HEK293T (cell line): Measurements from ENCODE around the gene TM7SF3.

Source experiments
- CTCF ChIA-PET: fragments of 350-600 bp; formaldehyde crosslinking; extraction: SDS; loops from one replicate; lab custom pipeline; 2021; ENCODE audit warnings: antibody characterized with exemption, inconsistent platforms; lab: Yijun Ruan, JAX
- POLR2A ChIA-PET: fragments of 350-600 bp; formaldehyde crosslinking; extraction: SDS; loops from one replicate; lab custom pipeline; 2020; ENCODE audit warnings: antibody characterized with exemption, inconsistent platforms; lab: Yijun Ruan, JAX
- DNase-seq: peaks from one replicate; pipeline ENCODE4 v3.0.0; 2012; ENCODE audit warnings: mixed read lengths; ENCODE audit errors: extremely low spot score
- ARNT ChIP-seq: fragments of 450-650 bp; IDR thresholded peaks from 2 replicates; pipeline ENCODE4 v1.6.1; 2017; ENCODE audit warnings: mild to moderate bottlenecking
- BHLHE40 ChIP-seq: fragments of 450-650 bp; IDR thresholded peaks from 2 replicates; pipeline ENCODE4 v1.6.1; 2016; ENCODE audit warnings: mild to moderate bottlenecking, moderate library complexity, borderline replicate concordance
- CTBP1 ChIP-seq: fragments of 450-650 bp; IDR thresholded peaks from 2 replicates; pipeline ENCODE4 v1.6.1; 2016; ENCODE audit warnings: borderline replicate concordance
- ELF4 ChIP-seq: fragments of 450-650 bp; IDR thresholded peaks from 2 replicates; pipeline ENCODE4 v1.6.1; 2017; ENCODE audit warnings: antibody characterized with exemption
- FOXA1 ChIP-seq: fragments of 450-650 bp; IDR thresholded peaks from 2 replicates; pipeline ENCODE4 v1.6.1; 2016; ENCODE audit warnings: mild to moderate bottlenecking
- FOXK2 ChIP-seq: fragments of 450-650 bp; IDR thresholded peaks from 2 replicates; pipeline ENCODE4 v1.6.1; 2016; ENCODE audit warnings: mild to moderate bottlenecking
- FOXM1 ChIP-seq: fragments of 450-650 bp; IDR thresholded peaks from 2 replicates; pipeline ENCODE4 v1.6.1; 2017; ENCODE audit warnings: mild to moderate bottlenecking, borderline replicate concordance
- HDGF ChIP-seq: fragments of 450-650 bp; IDR thresholded peaks from 2 replicates; pipeline ENCODE4 v1.6.1; 2017; ENCODE audit warnings: antibody characterized with exemption, borderline replicate concordance
- L3MBTL2 ChIP-seq: fragments of 450-650 bp; conservative IDR thresholded peaks from 2 replicates; pipeline ENCODE4 v1.6.1; 2016; ENCODE audit warnings: mild to moderate bottlenecking
- LEF1 ChIP-seq: fragments of 450-650 bp; IDR thresholded peaks from 2 replicates; pipeline ENCODE4 v1.6.1; 2017; ENCODE audit warnings: mild to moderate bottlenecking, borderline replicate concordance
- NFRKB ChIP-seq: fragments of 450-650 bp; IDR thresholded peaks from 2 replicates; pipeline ENCODE4 v1.6.1; 2016; ENCODE audit warnings: mild to moderate bottlenecking, moderate library complexity
- SP1 ChIP-seq: fragments of 450-650 bp; IDR thresholded peaks from 2 replicates; pipeline ENCODE4 v1.6.1; 2017
- SUZ12 ChIP-seq: fragments of 450-650 bp; IDR thresholded peaks from 2 replicates; pipeline ENCODE4 v1.6.1; 2016; ENCODE audit warnings: mild to moderate bottlenecking
- TARDBP ChIP-seq: fragments of 450-650 bp; IDR thresholded peaks from 2 replicates; pipeline ENCODE4 v1.6.1; 2016
- ZNF384 ChIP-seq: fragments of 450-650 bp; IDR thresholded peaks from 2 replicates; pipeline ENCODE4 v1.6.1; 2016
- TF ChIP-seq, protein P1 (sequence below): fragments of 450-650 bp; IDR thresholded peaks from 2 replicates; pipeline ENCODE4 v1.6.1; 2016

The TM7SF3 gene

DNA sequence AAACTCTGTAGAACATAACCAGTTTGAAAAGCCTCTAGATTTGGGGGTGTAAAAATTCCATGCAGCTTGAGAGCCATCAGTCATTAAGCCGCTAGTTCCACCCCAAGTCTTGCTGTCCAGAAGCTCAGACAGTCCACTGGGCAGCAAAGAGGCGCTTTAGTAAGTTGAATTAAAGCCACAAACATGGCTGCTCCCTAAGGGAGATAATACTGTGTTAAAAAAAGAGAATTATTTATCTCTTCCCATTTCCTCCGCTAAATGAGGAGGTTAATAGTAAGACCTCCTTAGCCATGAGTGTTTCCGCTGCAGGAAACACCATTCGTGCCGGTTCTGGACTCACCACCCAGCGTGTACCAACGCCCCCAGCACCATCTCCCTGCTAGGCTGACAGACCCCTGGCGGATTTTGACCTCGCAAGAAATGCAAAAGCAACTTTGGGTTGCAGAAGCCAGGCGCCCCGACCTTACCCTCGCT, 536 bp downstream of the TM7SF3 start:
- TF ChIP-seq ELF4 (no peak), SP1 (no peak), TARDBP (no peak), CTBP1 (no peak), FOXM1 (no peak), FOXK2 (no peak), NFRKB (no peak), HDGF (no peak), SUZ12 (no peak), BHLHE40 (no peak), ARNT (no peak), L3MBTL2 (no peak), LEF1 (no peak), FOXA1 (no peak)
- TF ChIP-seq, protein P1, sequence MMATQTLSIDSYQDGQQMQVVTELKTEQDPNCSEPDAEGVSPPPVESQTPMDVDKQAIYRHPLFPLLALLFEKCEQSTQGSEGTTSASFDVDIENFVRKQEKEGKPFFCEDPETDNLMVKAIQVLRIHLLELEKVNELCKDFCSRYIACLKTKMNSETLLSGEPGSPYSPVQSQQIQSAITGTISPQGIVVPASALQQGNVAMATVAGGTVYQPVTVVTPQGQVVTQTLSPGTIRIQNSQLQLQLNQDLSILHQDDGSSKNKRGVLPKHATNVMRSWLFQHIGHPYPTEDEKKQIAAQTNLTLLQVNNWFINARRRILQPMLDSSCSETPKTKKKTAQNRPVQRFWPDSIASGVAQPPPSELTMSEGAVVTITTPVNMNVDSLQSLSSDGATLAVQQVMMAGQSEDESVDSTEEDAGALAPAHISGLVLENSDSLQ: no peak
- POLR2A ChIA-PET: interaction anchor here (0.6 to 2.4 kb wide), 6 partner anchors 9 to 78 kb away, joined by 3 to 8 read pairs (median 3); partner anchors contain the start of gene MED21
- no peak for DNase-seq
- CTCF ChIA-PET: interaction anchor here (0.6 to 2.3 kb wide), 5 partner anchors 9 to 292 kb away, joined by 3 to 10 read pairs (median 3); no protein-coding TSS in a partner anchor

DNA sequence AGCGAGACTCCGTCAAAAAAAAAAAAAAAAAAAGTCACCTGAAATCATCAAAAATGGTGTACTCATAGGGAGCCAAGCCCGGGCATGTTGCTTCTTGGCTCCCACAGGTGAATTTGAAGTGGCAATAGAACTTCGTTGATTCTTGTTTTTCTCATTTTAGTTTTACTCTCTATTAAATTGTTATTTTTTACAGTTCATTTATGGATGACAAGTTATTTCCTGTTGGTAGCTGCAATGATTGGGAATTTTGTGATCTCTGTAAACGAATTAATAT, 1.3 kb downstream of the TM7SF3 start:
- CTCF ChIA-PET: interaction anchor here (0.7 to 1.3 kb wide), 2 partner anchors 8 to 602 kb away, joined by 3 read pairs; no protein-coding TSS in a partner anchor
- no peak for DNase-seq
- TF ChIP-seq ZNF384 (no peak), NFRKB (no peak), HDGF (no peak), ELF4 (no peak), FOXM1 (no peak), SP1 (no peak), LEF1 (no peak), FOXA1 (no peak), L3MBTL2 (no peak), SUZ12 (no peak), BHLHE40 (no peak), FOXK2 (no peak), CTBP1 (no peak), TARDBP (no peak), ARNT (no peak)
- TF ChIP-seq, protein P1: no peak
- POLR2A ChIA-PET: interaction anchor here (0.6 to 2.4 kb wide), 5 partner anchors 9 to 45 kb away, joined by 3 to 8 read pairs (median 3); partner anchors contain the start of gene MED21

DNA sequence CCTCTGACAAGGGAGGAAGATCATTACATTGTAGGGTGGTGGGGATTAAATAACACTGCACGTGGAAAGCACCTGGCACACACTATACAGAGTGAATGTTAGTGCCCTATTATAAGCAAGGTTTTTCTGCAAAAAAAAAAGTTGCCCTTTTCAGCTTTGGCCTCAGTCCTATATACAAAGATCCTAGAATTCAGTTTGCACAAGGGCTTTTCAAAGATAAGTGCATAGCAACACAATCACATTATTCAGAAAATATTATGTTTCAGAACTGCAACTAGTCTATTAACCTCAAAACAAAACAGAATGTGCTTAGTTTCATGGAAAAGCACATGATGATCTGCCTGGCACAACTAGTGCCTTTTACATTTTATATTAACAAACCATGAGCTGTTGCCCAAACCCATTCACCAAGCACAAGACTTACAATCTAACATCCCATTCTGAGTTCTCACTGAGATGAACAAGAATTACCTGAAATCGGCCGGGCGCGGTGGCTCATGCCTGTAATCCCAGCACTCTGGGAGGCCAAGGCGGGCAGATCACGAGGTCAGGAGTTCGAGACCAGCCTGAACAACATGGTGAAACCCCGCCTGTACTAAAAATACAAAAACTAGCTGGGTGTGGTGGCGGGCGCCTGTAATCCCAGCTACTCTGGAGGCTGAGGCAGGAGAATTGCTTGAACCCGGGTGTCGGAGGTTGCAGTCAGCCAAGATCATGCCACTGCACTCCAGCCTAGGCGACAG, 1.8 kb downstream of the TM7SF3 start:
- ChIA-PET CTCF (interaction anchor here (0.7 kb wide), 1 partner anchor 602 kb away, joined by 3 read pairs; no protein-coding TSS in a partner anchor), POLR2A (interaction anchor here (0.8 to 2.4 kb wide), 4 partner anchors 10 to 26 kb away, joined by 3 to 8 read pairs (median 4); partner anchors contain the start of gene MED21)
- TF ChIP-seq NFRKB (no peak), BHLHE40 (no peak), ZNF384 (no peak), SP1 (no peak), ELF4 (no peak), SUZ12 (no peak), CTBP1 (no peak), FOXA1 (no peak), ARNT (no peak), LEF1 (no peak), TARDBP (no peak)
- DNase-seq: no peak

DNA sequence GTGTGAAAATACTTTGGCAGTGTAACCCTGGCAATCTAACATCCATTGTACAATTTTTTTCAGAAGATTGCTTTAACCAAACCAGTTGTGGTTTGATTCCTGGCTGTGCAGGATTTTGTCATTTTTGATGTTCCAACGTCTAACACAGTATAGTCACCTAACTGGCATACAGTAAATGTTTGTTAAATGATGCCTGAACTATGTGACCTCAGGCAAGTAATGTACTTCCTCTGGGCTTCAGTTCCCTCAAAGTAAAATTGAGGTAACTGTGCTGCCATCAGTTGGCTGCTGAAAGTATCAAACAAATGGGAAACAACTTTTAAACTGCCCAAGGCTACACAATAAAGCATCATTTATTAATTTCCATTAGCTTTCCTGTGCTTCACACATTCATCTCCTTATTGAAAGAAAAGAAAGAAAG, 4.3 kb downstream of the TM7SF3 start:
- CTCF ChIA-PET: interaction anchor here (0.8 kb wide), 1 partner anchor 297 kb away, joined by 3 read pairs; no protein-coding TSS in a partner anchor
- no peak for DNase-seq
- TF ChIP-seq FOXA1 (no peak), SP1 (no peak), NFRKB (no peak), FOXM1 (no peak), ARNT (no peak), HDGF (no peak), L3MBTL2 (no peak), TARDBP (no peak), SUZ12 (no peak), FOXK2 (no peak)
- POLR2A ChIA-PET: no interaction called here

DNA sequence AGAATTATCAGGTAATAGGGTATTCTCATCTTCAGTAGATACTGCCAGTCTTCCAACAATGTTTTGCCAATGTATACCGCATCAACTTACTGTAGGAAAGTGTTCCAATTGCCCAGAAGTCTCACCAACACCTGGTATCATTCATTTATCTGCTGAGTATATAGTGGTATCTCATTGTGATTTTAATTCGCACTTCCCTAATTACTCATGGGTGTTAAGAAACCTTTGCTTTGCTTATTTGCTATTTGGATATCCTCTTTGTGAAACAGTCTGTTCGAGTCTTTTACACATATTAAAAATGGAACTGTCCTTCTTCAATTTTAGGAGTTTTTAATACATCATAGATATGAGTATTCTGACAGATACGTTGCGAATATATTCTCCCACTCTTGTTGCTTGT, 6.1 kb downstream of the TM7SF3 start:
- TF ChIP-seq FOXA1 (no peak), NFRKB (no peak), FOXK2 (no peak), LEF1 (no peak), SUZ12 (no peak), HDGF (no peak), TARDBP (no peak), FOXM1 (no peak), L3MBTL2 (no peak), ARNT (no peak), ZNF384 (no peak)
- TF ChIP-seq, protein P1: no peak
- ChIA-PET CTCF (no interaction called here), POLR2A (no interaction called here)
- no peak for DNase-seq
